HepG2 (cell line): ENCODE results near the gene RIN3. TPM values are rescaled to one million over a fixed set of nuclear protein-coding genes. Genes with fewer than 3 reads are reported as not detected.

Experiments
- ATAC-seq: fragments of 200-7000 bp; cut with Tn5 transposase; 3 replicates; pipeline ENCODE4 v1.9.1; 2020; ENCODE audit warnings: mild to moderate bottlenecking, moderate library complexity
- BruUV-seq: library from RNA; stranded (reverse); fragments of 400-500 nt; replicated peaks from 2 replicates; lab custom pipeline; 2021; lab: Mats Ljungman, UMichigan
- CTCF ChIA-PET: fragments of 300-600 bp; formaldehyde crosslinking; extraction: SDS; loops from one replicate; lab custom pipeline; 2021; ENCODE audit warnings: low total read pairs, inconsistent platforms, low intra/inter-chr PET ratio; lab: Yijun Ruan, JAX
- POLR2A ChIA-PET: fragments of 350-600 bp; sonication (Branson Sonifier 250); formaldehyde crosslinking; loops from one replicate; lab custom pipeline; 2020; ENCODE audit warnings: antibody characterized with exemption, inconsistent platforms; lab: Yijun Ruan, JAX
- DNase-seq: peaks from one replicate; pipeline ENCODE4 v3.0.0-alpha.2; 2015; ENCODE audit warnings: low spot score
- FAIRE-seq: peaks from 3 replicates; lab custom pipeline; 2011; peaks lifted over from hg19 to GRCh38; lab: Jason Lieb, UNC
- H2AFZ ChIP-seq: one replicate; pipeline ENCODE4 v1.6.1; 2011; ENCODE audit warnings: low read length, inconsistent platforms
- H3K27ac ChIP-seq: fragments of 300-600 bp; 3 replicates; pipeline ENCODE4 v1.8.0; 2011; ENCODE audit warnings: mixed run types, mild to moderate bottlenecking, mixed read lengths, low read length, inconsistent platforms; ENCODE audit not compliant: insufficient read depth; ENCODE audit errors: extremely low read length
- H3K27me3 ChIP-seq, 2 experiments: fragments of 200-600 bp in 1 of 2; 2 replicates in 1 of 2; 3 replicates in 1 of 2; pipeline versions ENCODE4 v1.6.0 to v1.8.0; 2011; ENCODE audit warnings: low read length in 2 of 2, mild to moderate bottlenecking in 2 of 2, moderate library complexity in 2 of 2, inconsistent platforms in 1 of 2; ENCODE audit not compliant: insufficient read depth in 2 of 2, control insufficient read depth in 1 of 2
- H3K36me3 ChIP-seq, 2 experiments: fragments of 200-600 bp in 1 of 2; replicated peaks in 1 of 2; 2 replicates in 1 of 2; 3 replicates in 1 of 2; pipeline versions ENCODE4 v1.5.1 to v1.8.0; 2011; ENCODE audit warnings: low read length in 2 of 2, inconsistent platforms in 1 of 2; ENCODE audit not compliant: insufficient read depth in 2 of 2, control insufficient read depth in 1 of 2
- H3K4me1 ChIP-seq: 2 replicates; pipeline ENCODE4 v1.5.1; 2012; ENCODE audit warnings: low read length, inconsistent platforms; ENCODE audit not compliant: insufficient read depth
- H3K4me2 ChIP-seq: 2 replicates; pipeline ENCODE4 v1.6.0; 2011; ENCODE audit warnings: low read depth, low read length, inconsistent platforms
- H3K4me3 ChIP-seq, 3 experiments: fragments of 200-600 bp in 1 of 3; sonication (generic), shearing (Covaris generic) in 1 of 3; replicated peaks in 1 of 3; 2 replicates each; pipeline ENCODE4 v1.5.1; 2011 to 2016; ENCODE audit warnings: low read length in 3 of 3, inconsistent platforms in 2 of 3, low read depth in 2 of 3, mild to moderate bottlenecking in 2 of 3, control low read depth in 1 of 3, mixed read lengths in 1 of 3; ENCODE audit not compliant: insufficient read depth in 1 of 3
- H3K79me2 ChIP-seq: one replicate; pipeline ENCODE4 v1.6.1; 2011; ENCODE audit warnings: low read length, inconsistent platforms; ENCODE audit not compliant: insufficient read depth
- H3K9ac ChIP-seq: 2 replicates; pipeline ENCODE4 v1.6.0; 2011; ENCODE audit warnings: mild to moderate bottlenecking, low read depth, low read length, inconsistent platforms; ENCODE audit not compliant: insufficient read depth
- H3K9me3 ChIP-seq: 2 replicates; pipeline ENCODE4 v1.5.1; 2012; ENCODE audit warnings: mild to moderate bottlenecking, low read length
- H4K20me1 ChIP-seq: 2 replicates; pipeline ENCODE4 v1.6.0; 2011; ENCODE audit warnings: inconsistent platforms, mild to moderate bottlenecking, low read length, moderate library complexity; ENCODE audit not compliant: insufficient read depth
- GATA4 ChIP-seq: sonication (generic); IDR thresholded peaks from 2 replicates; pipeline ENCODE4 v1.6.1; 2016; ENCODE audit warnings: antibody characterized with exemption, low read depth, borderline replicate concordance
- RFX5 ChIP-seq: IDR thresholded peaks from 2 replicates; pipeline ENCODE4 v1.6.1; 2011; ENCODE audit warnings: low read depth, low read length, improper control_type of control experiment
- SYNCRIP ChIP-seq: fragments of 200-400 bp; formaldehyde crosslinking; IDR thresholded peaks from 2 replicates; pipeline ENCODE4 v1.6.1; 2018; ENCODE audit warnings: mild to moderate bottlenecking, low read depth, low read length; ENCODE audit not compliant: insufficient read depth
- ZMYM2 ChIP-seq: sonication (generic); formaldehyde crosslinking; IDR thresholded peaks from 2 replicates; pipeline ENCODE4 v1.8.0; 2022; ENCODE audit warnings: mild to moderate bottlenecking, missing genetic modification reagents
- ZNF382 ChIP-seq: sonication (generic); formaldehyde crosslinking; IDR thresholded peaks from 2 replicates; pipeline ENCODE4 v1.5.0; 2020; ENCODE audit warnings: missing genetic modification reagents, mild to moderate bottlenecking, borderline replicate concordance
- ZNF660 ChIP-seq: sonication (generic); formaldehyde crosslinking; IDR thresholded peaks from 2 replicates; pipeline ENCODE4 v1.5.1; 2020; ENCODE audit warnings: mild to moderate bottlenecking, low read depth, missing genetic modification reagents, borderline replicate concordance
- ZNF773 ChIP-seq: sonication (generic); formaldehyde crosslinking; IDR thresholded peaks from 2 replicates; pipeline ENCODE4 v1.4.0; 2020; ENCODE audit warnings: missing genetic modification reagents, borderline replicate concordance
- WGBS: methylation state at CpG from one replicate; pipeline ENCODE4 v1.1.6; 2017; ENCODE audit warnings: low lambda C conversion rate; 5-methylcytosine and 5-hydroxymethylcytosine counted together
- in situ Hi-C: cut with HindIII; loops from 2 replicates; pipeline ENCODE4 v1.10.0; 2017; ENCODE audit warnings: low pct_unique_long_range_greater_than_20kb; ENCODE audit not compliant: extremely low pct_ligation_motif_present
- intact Hi-C: fragments of 100-400 bp; cut with micrococcal nuclease; formaldehyde crosslinking; loops from one replicate; pipeline ENCODE4 v1.10.0; 2022; ENCODE audit not compliant: unreplicated experiment
- polyA plus RNA-seq, 8 experiments: library from polyadenylated mRNA; depleted of rRNA in 3 of 8; stranded (reverse) in 7 of 8; unstranded in 1 of 8; fragments of >200 nt; fragmentation: Illumina TruSeq in 4 of 8; extraction: Trizol in 4 of 8; gene quantifications; 2 replicates each; pipeline versions ENCODE4 v1.2.1 to v1.2.3, GENCODE V29; 2011 to 2016; ENCODE audit warnings: low read depth in 4 of 8, missing spikeins in 1 of 8, mixed read lengths in 1 of 8; ENCODE audit not compliant: insufficient read depth in 1 of 8
- total RNA-seq, 5 experiments: library from RNA; depleted of rRNA; stranded (reverse); fragments of >200 nt; fragmentation: Illumina TruSeq; extraction: Trizol; gene quantifications; 2 replicates each; pipeline ENCODE4 v1.2.3, GENCODE V29; 2016; ENCODE audit warnings: low read depth in 1 of 5
- TF ChIP-seq, protein P1 (sequence below): IDR thresholded peaks from 2 replicates; pipeline ENCODE4 v1.6.1; 2016; ENCODE audit warnings: missing compliant biosample characterization, missing genetic modification reagents, borderline replicate concordance
- TF ChIP-seq, protein P2 (sequence below): sonication (generic); formaldehyde crosslinking; IDR thresholded peaks from 2 replicates; pipeline ENCODE4 v1.9.0; 2021; ENCODE audit warnings: missing genetic modification reagents, borderline replicate concordance

The RIN3 gene
- total and polyA plus RNA-seq, 2 of the 13 experiments (the other 11 are each of a cell fraction or from before 2014, with no cell fraction given) = 2.3 to 3.6 TPM

DNA sequence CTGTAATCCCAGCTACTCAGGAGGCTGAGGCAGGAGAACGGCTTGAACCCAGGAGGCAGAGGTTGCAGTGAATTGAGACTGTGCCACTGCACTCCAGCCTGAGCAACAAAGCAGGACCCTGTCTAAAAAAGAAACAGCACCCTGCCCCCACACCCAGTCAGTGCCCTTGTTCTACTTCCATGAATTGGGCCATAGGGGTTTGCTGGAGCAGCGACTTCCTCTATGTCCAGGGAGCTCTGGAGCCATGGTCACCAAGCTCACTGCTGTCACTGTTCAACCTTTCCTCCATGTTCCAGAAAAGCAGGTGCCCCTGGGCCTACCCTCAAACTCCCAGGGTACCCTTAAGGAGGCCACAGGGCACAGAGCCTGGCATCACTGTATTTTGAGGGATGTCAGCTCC is 116.8 kb downstream of the RIN3 start:
- 0 out of 5 replicates have a peak, but pooled peaks cover 0 to 3% of the 10 kb centered on the region in 2 experiments for H3K36me3 ChIP-seq
- H3K27me3 ChIP-seq = no peaks in the 10 kb centered on the region; a peak in 1 of 5 replicates
- no TSS peak for BruUV-seq
- FAIRE-seq = no peak
- no peak overlapping the region for H3K27ac ChIP-seq
- no peak overlapping the region for H3K9ac ChIP-seq
- in situ Hi-C loops (no loop called here), intact Hi-C loops (no loop called here)
- H3K9me3 ChIP-seq = peaks cover 7% of the 10 kb centered on the region
- DNase-seq = no peak
- ATAC-seq = no peak
- TF ChIP-seq ZNF773 (CRISPR knock-in tag) (no peak), ZNF382 (CRISPR knock-in tag) (no peak), GATA4 (no peak), SYNCRIP (no peak), RFX5 (no peak), ZNF660 (CRISPR knock-in tag) (no peak), ZMYM2 (CRISPR knock-in tag) (no peak)
- TF ChIP-seq, protein P1, sequence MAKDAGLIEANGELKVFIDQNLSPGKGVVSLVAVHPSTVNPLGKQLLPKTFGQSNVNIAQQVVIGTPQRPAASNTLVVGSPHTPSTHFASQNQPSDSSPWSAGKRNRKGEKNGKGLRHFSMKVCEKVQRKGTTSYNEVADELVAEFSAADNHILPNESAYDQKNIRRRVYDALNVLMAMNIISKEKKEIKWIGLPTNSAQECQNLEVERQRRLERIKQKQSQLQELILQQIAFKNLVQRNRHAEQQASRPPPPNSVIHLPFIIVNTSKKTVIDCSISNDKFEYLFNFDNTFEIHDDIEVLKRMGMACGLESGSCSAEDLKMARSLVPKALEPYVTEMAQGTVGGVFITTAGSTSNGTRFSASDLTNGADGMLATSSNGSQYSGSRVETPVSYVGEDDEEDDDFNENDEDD (CRISPR knock-in tag) = no peak
- TF ChIP-seq, protein P2, sequence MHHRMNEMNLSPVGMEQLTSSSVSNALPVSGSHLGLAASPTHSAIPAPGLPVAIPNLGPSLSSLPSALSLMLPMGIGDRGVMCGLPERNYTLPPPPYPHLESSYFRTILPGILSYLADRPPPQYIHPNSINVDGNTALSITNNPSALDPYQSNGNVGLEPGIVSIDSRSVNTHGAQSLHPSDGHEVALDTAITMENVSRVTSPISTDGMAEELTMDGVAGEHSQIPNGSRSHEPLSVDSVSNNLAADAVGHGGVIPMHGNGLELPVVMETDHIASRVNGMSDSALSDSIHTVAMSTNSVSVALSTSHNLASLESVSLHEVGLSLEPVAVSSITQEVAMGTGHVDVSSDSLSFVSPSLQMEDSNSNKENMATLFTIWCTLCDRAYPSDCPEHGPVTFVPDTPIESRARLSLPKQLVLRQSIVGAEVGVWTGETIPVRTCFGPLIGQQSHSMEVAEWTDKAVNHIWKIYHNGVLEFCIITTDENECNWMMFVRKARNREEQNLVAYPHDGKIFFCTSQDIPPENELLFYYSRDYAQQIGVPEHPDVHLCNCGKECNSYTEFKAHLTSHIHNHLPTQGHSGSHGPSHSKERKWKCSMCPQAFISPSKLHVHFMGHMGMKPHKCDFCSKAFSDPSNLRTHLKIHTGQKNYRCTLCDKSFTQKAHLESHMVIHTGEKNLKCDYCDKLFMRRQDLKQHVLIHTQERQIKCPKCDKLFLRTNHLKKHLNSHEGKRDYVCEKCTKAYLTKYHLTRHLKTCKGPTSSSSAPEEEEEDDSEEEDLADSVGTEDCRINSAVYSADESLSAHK (CRISPR knock-in tag) = no peak
- WGBS = 100% methylated on average over 1 of the region's 2 CpGs
- H3K4me1 ChIP-seq = no peaks in the 10 kb centered on the region
- POLR2A ChIA-PET = no interaction called here
- CTCF ChIA-PET = no interaction called here
- H2AFZ ChIP-seq = no peak overlapping the region
- no peaks in the 10 kb centered on the region for H4K20me1 ChIP-seq
- no peak overlapping the region for H3K4me3 ChIP-seq
- no peak overlapping the region for H3K4me2 ChIP-seq
- H3K79me2 ChIP-seq = no peaks in the 10 kb centered on the region
